Natural killer cell treated with Interleukin-12 subunit alpha and Interleukin-12 subunit beta and Interleukin-15 and Interleukin-18, amount 100 ng/mL, for 72 hours (primary cell): Measurements from ENCODE around the gene SEC31B. TPM values are rescaled to one million over a fixed set of nuclear protein-coding genes. Genes with fewer than 3 reads are reported as not detected.
A peak's percentile ranks its signal among the peaks of the same experiment; 100 is the strongest.

Source experiments
- ATAC-seq, 2 donors: fragments of 150-1000 bp; cut with Tn5 transposase in 1 of 2; sonication (Bioruptor Pico), chemical (Tn5 transposase) in 1 of 2; 2 replicates each; pipeline ENCODE4 v1.10.0; 2021
- DNase-seq: peaks from one replicate; pipeline ENCODE4 v3.0.0; 2022; ENCODE audit warnings: low spot score
- H3K27ac Mint-ChIP-seq, 2 donors: 1 replicate in 1 of 2; 2 replicates in 1 of 2; pipeline ENCODE4 v1.8.0; 2022; ENCODE audit warnings: mixed read lengths in 2 of 2, mild to moderate bottlenecking in 1 of 2, moderate library complexity in 1 of 2
- H3K27me3 Mint-ChIP-seq, 2 donors: 1 replicate in 1 of 2; 2 replicates in 1 of 2; pipeline ENCODE4 v1.8.0; 2022; ENCODE audit warnings: mixed read lengths in 2 of 2
- H3K36me3 Mint-ChIP-seq: one replicate; pipeline ENCODE4 v1.8.0; 2022; ENCODE audit warnings: mixed read lengths
- H3K4me1 Mint-ChIP-seq, 2 donors: 1 replicate in 1 of 2; 2 replicates in 1 of 2; pipeline ENCODE4 v1.8.0; 2022; ENCODE audit warnings: low read depth in 2 of 2, mixed read lengths in 2 of 2, mild to moderate bottlenecking in 1 of 2
- H3K4me3 Mint-ChIP-seq: one replicate; pipeline ENCODE4 v1.8.0; 2022; ENCODE audit warnings: mixed read lengths
- H3K9me3 Mint-ChIP-seq: 2 replicates; pipeline ENCODE4 v1.8.0; 2022; ENCODE audit warnings: mixed read lengths
- total RNA-seq, 2 donors: library from RNA; stranded (reverse); gene quantifications; one replicate each; pipeline ENCODE4 v1.2.3, GENCODE V29; 2022

Gene SEC31B
- total RNA-seq, 2 donors from 2014 or later, result 22.7 to 62.2 TPM

GRCh38 chr10:100544950-100545349, 25.3 kb upstream of the SEC31B start:
- Mint-ChIP-seq H3K4me1 (peaks cover 0 to 10% of the 10 kb centered on the region in 2 donors), H3K36me3 (peaks cover 23% of the 10 kb centered on the region), H3K27me3 (no peaks in the 10 kb centered on the region), H3K9me3 (no peaks in the 10 kb centered on the region), H3K27ac (no peak overlapping the region), H3K4me3 (no peak overlapping the region)
- DNase-seq (no peak), ATAC-seq (no peak)

- no peak overlapping the region for H3K27ac Mint-ChIP-seq
- H3K36me3 Mint-ChIP-seq, result peaks cover 15% of the 10 kb centered on the region
- ATAC-seq (no peak), DNase-seq (no peak)
- no peaks in the 10 kb centered on the region for H3K9me3 Mint-ChIP-seq
- H3K27me3 Mint-ChIP-seq, result no peaks in the 10 kb centered on the region
- H3K4me1 Mint-ChIP-seq, result peaks cover 0 to 22% of the 10 kb centered on the region in 2 donors
- no peak overlapping the region for H3K4me3 Mint-ChIP-seq
Measured at GRCh38 chr10:100537475-100537874, 17.8 kb upstream of the SEC31B start.

- Mint-ChIP-seq H3K36me3 (peaks cover 7% of the 10 kb centered on the region), H3K9me3 (no peaks in the 10 kb centered on the region), H3K27me3 (no peaks in the 10 kb centered on the region), H3K4me3 (peak within 1 kb of the TSS; percentile 33), H3K27ac (no peak within 1 kb of the TSS), H3K4me1 (peaks cover 6 to 26% of the 10 kb centered on the region in 2 donors)
- DNase-seq, result peak; percentile 94
- peak; percentile 97 to 100 for ATAC-seq
Measured at GRCh38 chr10:100535715-100536353, 16.2 kb upstream of the SEC31B start, which contains the start of gene HIF1AN. Gene HIF1AN (plus strand): TSS chr10:100535943. CDS start chr10:100535959, 16 bp downstream.

- H3K27ac Mint-ChIP-seq, result no peak overlapping the region
- DNase-seq (no peak), ATAC-seq (peak in 1 of 2 donors; percentile 0)
- peaks cover 7 to 25% of the 10 kb centered on the region in 2 donors for H3K4me1 Mint-ChIP-seq
- peaks cover 8% of the 10 kb centered on the region for H3K36me3 Mint-ChIP-seq
- no peaks in the 10 kb centered on the region for H3K9me3 Mint-ChIP-seq
- no peaks in the 10 kb centered on the region for H3K27me3 Mint-ChIP-seq
- H3K4me3 Mint-ChIP-seq, result no peak overlapping the region
Measured at GRCh38 chr10:100535338-100535714, 15.7 kb upstream of the SEC31B start.

GRCh38 chr10:100534726-100535125, 15.1 kb upstream of the SEC31B start:
- Mint-ChIP-seq H3K27ac (no peak overlapping the region), H3K4me3 (peak overlapping the region; percentile 33), H3K27me3 (no peaks in the 10 kb centered on the region), H3K4me1 (peaks cover 13 to 30% of the 10 kb centered on the region in 2 donors), H3K36me3 (peaks cover 11% of the 10 kb centered on the region), H3K9me3 (no peaks in the 10 kb centered on the region)
- DNase-seq, result no peak
- ATAC-seq, result no peak

- Mint-ChIP-seq H3K4me1 (peaks cover 23 to 30% of the 10 kb centered on the region in 2 donors), H3K36me3 (peaks cover 12% of the 10 kb centered on the region), H3K4me3 (peak overlapping the region; percentile 17), H3K27ac (peak overlapping the region in 1 of 2 donors; percentile 80), H3K9me3 (no peaks in the 10 kb centered on the region), H3K27me3 (no peaks in the 10 kb centered on the region)
- ATAC-seq, result no peak
- DNase-seq, result no peak
Measured at GRCh38 chr10:100531761-100532160, 12.1 kb upstream of the SEC31B start.

- Mint-ChIP-seq H3K4me3 (peak within 1 kb of the TSS; percentile 89), H3K27ac (peak within 1 kb of the TSS; percentile 78 to 92), H3K27me3 (no peaks in the 10 kb centered on the region), H3K4me1 (peaks cover 32 to 34% of the 10 kb centered on the region in 2 donors), H3K36me3 (peaks cover 23% of the 10 kb centered on the region), H3K9me3 (no peaks in the 10 kb centered on the region)
- ATAC-seq (peak; percentile 84 to 85), DNase-seq (peak; percentile 87)
Measured at GRCh38 chr10:100529475-100530298, 10.0 kb upstream of the SEC31B start, which contains the start of gene NDUFB8. Gene NDUFB8 (minus strand): TSS chr10:100529871. CDS start chr10:100529851, 20 bp downstream.

- no peak for DNase-seq
- peak overlapping the region; percentile 89 for H3K4me3 Mint-ChIP-seq
- H3K27me3 Mint-ChIP-seq, result no peaks in the 10 kb centered on the region
- peaks cover 25% of the 10 kb centered on the region for H3K36me3 Mint-ChIP-seq
- H3K9me3 Mint-ChIP-seq, result no peaks in the 10 kb centered on the region
- ATAC-seq, result peak in 1 of 2 donors; percentile 50
- H3K4me1 Mint-ChIP-seq, result peaks cover 32 to 35% of the 10 kb centered on the region in 2 donors
- peak overlapping the region; percentile 78 to 92 for H3K27ac Mint-ChIP-seq
Measured at GRCh38 chr10:100528921-100529474, 9.3 kb upstream of the SEC31B start.

GRCh38 chr10:100528123-100528886, 8.6 kb upstream of the SEC31B start:
- DNase-seq (no peak), ATAC-seq (peak in 1 of 2 donors; percentile 40)

GRCh38 chr10:100524638-100525037, 5.0 kb upstream of the SEC31B start:
- ATAC-seq (no peak), DNase-seq (no peak)
- no peaks in the 10 kb centered on the region for H3K27me3 Mint-ChIP-seq
- H3K36me3 Mint-ChIP-seq, result peaks cover 21% of the 10 kb centered on the region
- H3K27ac Mint-ChIP-seq, result no peak overlapping the region
- no peaks in the 10 kb centered on the region for H3K9me3 Mint-ChIP-seq
- peaks cover 18 to 22% of the 10 kb centered on the region in 2 donors for H3K4me1 Mint-ChIP-seq
- no peak overlapping the region for H3K4me3 Mint-ChIP-seq

More at GRCh38 chr10:100528123-100528886, 8.6 kb upstream of the SEC31B start:
- Mint-ChIP-seq H3K27me3 (no peaks in the 10 kb centered on the region), H3K4me1 (peaks cover 32 to 39% of the 10 kb centered on the region in 2 donors), H3K4me3 (peak overlapping the region; percentile 89), H3K9me3 (no peaks in the 10 kb centered on the region), H3K36me3 (peaks cover 25% of the 10 kb centered on the region), H3K27ac (peak overlapping the region; percentile 78 to 92)

- no peak overlapping the region for H3K4me3 Mint-ChIP-seq
- H3K9me3 Mint-ChIP-seq, result no peaks in the 10 kb centered on the region
- no peaks in the 10 kb centered on the region for H3K27me3 Mint-ChIP-seq
- no peak for ATAC-seq
- H3K36me3 Mint-ChIP-seq, result peaks cover 21% of the 10 kb centered on the region
- DNase-seq, result no peak
- peaks cover 15 to 20% of the 10 kb centered on the region in 2 donors for H3K4me1 Mint-ChIP-seq
- no peak overlapping the region for H3K27ac Mint-ChIP-seq
Measured at GRCh38 chr10:100524206-100524605, 4.5 kb upstream of the SEC31B start.

GRCh38 chr10:100522945-100523344, 3.3 kb upstream of the SEC31B start:
- no peak for DNase-seq
- H3K27ac Mint-ChIP-seq, result no peak overlapping the region
- H3K36me3 Mint-ChIP-seq, result peaks cover 15% of the 10 kb centered on the region
- H3K9me3 Mint-ChIP-seq, result no peaks in the 10 kb centered on the region
- no peak for ATAC-seq
- peaks cover 0 to 6% of the 10 kb centered on the region in 2 donors for H3K27me3 Mint-ChIP-seq
- no peak overlapping the region for H3K4me3 Mint-ChIP-seq
- H3K4me1 Mint-ChIP-seq, result peaks cover 17 to 20% of the 10 kb centered on the region in 2 donors
